Kidney (tissue), 14 donors: ENCODE data around the gene LMTK2. TPM values are rescaled to one million over a fixed set of nuclear protein-coding genes. Genes with fewer than 3 reads are reported as not detected.
A peak's percentile ranks its signal among the peaks of the same experiment; 100 is the strongest.

Source experiments
- DNase-seq, 5 donors: peaks; one replicate each; pipeline ENCODE4 v3.0.0-alpha.2; 2013 to 2020
- FAIRE-seq: peaks from 2 replicates; lab custom pipeline; 2012; peaks lifted over from hg19 to GRCh38; lab: Jason Lieb, UNC
- H3K27ac ChIP-seq, 2 donors: one replicate each; pipeline ENCODE4 v1.7.0; 2013; ENCODE audit warnings: low read depth in 2 of 2, low read length in 2 of 2, inconsistent platforms in 1 of 2
- H3K27me3 ChIP-seq: one replicate; pipeline ENCODE4 v1.7.1; 2013; ENCODE audit warnings: low read length, inconsistent platforms; ENCODE audit not compliant: control insufficient read depth, insufficient read depth
- H3K36me3 ChIP-seq, 3 donors: one replicate each; pipeline versions ENCODE4 v1.7.0 to v1.7.1; 2013; ENCODE audit warnings: low read length in 3 of 3, control low read depth in 1 of 3, inconsistent platforms in 1 of 3; ENCODE audit not compliant: insufficient read depth in 3 of 3, control insufficient read depth in 2 of 3
- H3K4me1 ChIP-seq, 3 donors: one replicate each; pipeline versions ENCODE4 v1.7.0 to v1.7.1; 2013; ENCODE audit warnings: low read length in 3 of 3, inconsistent platforms in 1 of 3, low read depth in 1 of 3; ENCODE audit not compliant: control insufficient read depth in 2 of 3, insufficient read depth in 2 of 3
- H3K4me3 ChIP-seq, 3 donors: one replicate each; pipeline versions ENCODE4 v1.7.0 to v1.8.1; 2013; ENCODE audit warnings: low read length in 3 of 3, control low read depth in 1 of 3, inconsistent platforms in 1 of 3
- H3K9ac ChIP-seq, 3 donors: one replicate each; pipeline versions ENCODE4 v1.7.0 to v1.7.1; 2013; ENCODE audit warnings: low read length in 3 of 3, control low read depth in 1 of 3, inconsistent platforms in 1 of 3
- H3K9me3 ChIP-seq, 3 donors: one replicate each; pipeline versions ENCODE4 v1.7.0 to v1.7.1; 2013; ENCODE audit warnings: low read length in 3 of 3, control low read depth in 1 of 3, inconsistent platforms in 1 of 3; ENCODE audit not compliant: control insufficient read depth in 2 of 3, insufficient read depth in 1 of 3
- intact Hi-C: fragments of 100-400 bp; cut with DNase I; formaldehyde crosslinking; loops from one replicate; pipeline ENCODE4 v1.11.1; 2022
- polyA plus RNA-seq: library from polyadenylated mRNA; stranded (reverse); fragments of 350-450 nt; fragmentation: Illumina TruSeq; extraction: RNeasy Lipid Tissue Mini Kit (QIAGEN cat#74804); gene quantifications from one replicate; pipeline ENCODE4 v1.2.3, GENCODE V29; 2014; ENCODE audit warnings: low read depth, low replicate concordance; ENCODE audit not compliant: insufficient read depth
- total RNA-seq: library from RNA; stranded (reverse); fragmentation: NEBNext Ultra II Directional; extraction: Animal tissue kit (Norgen Biotek cat#: 25700); gene quantifications from one replicate; pipeline ENCODE4 v1.2.1, GENCODE V29; 2021
- TF ChIP-seq, protein P1 (sequence below): IDR thresholded peaks from 3 replicates; pipeline ENCODE4 v1.5.1; 2012; ENCODE audit warnings: mild to moderate bottlenecking, moderate library complexity, borderline replicate concordance; ENCODE audit not compliant: insufficient read depth; ENCODE audit errors: extremely low read depth
- donor health status: control.
- donor health status: control.
- donor health status: control.
- donor health status: control.
- donor health status: control.
- donor health status: DM: yes; HTN: yes; CAD: no.
- donor health status: Normal renal cell carcinoma (clear cell type).

Gene LMTK2
- total and polyA plus RNA-seq, 2 donors from 2014 or later: 3.3 to 24.8 TPM

DNA sequence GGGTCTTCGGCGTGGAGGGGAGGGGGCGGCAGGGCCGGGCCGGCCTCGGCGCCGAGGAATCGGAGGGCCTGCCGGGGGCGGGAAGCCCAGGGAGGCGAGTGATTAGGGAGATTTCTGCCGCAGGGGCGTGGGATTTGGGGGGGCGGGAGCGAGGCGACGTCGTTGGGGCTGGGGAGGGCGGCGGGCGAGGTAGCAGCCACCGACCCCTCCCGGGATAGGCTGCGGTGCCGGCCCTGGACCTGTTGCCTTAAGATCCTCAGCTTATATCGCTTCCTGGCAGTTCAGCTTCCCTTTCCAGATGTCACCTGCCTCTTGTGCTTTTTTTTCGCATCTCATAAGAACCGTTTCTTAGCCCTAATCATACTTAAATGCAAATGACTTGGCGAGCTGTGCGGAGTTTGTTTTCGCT is 655 bp downstream of the LMTK2 start:
- DNase-seq (peak in 2 of 5 donors; percentile 24 to 34), FAIRE-seq (no peak)
- TF ChIP-seq, protein P1, sequence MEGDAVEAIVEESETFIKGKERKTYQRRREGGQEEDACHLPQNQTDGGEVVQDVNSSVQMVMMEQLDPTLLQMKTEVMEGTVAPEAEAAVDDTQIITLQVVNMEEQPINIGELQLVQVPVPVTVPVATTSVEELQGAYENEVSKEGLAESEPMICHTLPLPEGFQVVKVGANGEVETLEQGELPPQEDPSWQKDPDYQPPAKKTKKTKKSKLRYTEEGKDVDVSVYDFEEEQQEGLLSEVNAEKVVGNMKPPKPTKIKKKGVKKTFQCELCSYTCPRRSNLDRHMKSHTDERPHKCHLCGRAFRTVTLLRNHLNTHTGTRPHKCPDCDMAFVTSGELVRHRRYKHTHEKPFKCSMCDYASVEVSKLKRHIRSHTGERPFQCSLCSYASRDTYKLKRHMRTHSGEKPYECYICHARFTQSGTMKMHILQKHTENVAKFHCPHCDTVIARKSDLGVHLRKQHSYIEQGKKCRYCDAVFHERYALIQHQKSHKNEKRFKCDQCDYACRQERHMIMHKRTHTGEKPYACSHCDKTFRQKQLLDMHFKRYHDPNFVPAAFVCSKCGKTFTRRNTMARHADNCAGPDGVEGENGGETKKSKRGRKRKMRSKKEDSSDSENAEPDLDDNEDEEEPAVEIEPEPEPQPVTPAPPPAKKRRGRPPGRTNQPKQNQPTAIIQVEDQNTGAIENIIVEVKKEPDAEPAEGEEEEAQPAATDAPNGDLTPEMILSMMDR: no peak

DNA sequence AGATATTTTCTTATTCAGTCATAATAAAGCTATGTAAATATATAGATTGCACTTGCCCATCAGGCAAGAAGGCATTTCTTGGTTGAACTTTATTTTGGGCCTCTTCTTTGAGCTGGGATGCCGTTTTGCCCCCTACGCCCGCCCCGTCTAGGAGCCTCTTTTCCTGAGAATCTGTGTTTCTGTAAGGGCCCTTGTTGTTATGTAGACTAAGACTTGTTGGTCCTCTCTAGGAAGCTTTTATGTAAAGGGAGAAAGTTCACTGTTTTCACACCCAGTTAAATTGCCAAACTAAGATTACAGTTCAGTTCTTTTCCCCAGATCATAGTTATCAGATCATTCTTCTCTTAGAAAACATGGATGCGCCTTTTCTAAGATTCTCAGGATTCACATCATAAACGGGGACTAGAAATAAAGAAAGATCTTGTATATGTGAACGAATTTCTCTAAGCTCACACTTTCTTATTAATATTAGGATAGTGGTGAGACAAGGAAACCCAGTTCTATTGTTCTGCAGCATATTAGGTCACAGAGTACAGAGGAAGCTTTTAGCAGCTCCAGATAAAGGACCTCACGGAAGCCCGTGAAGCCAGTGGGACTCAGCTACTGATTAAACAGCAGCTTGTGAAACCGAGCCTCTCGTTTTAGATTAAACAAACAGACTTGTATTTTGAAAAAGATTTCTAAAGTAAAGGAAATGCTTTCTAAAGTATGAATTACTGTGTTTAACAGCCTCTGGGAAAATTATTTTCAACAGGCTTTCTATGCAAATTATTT is 3.8 kb downstream of the LMTK2 start:
- Histone ChIP-seq H3K27me3 (no peaks in the 10 kb centered on the region), H3K9ac (no peak overlapping the region), H3K27ac (peak overlapping the region in 1 of 2 donors; percentile 28), H3K4me3 (peak overlapping the region in 2 of 3 donors; percentile 18 to 49), H3K36me3 (no peaks in the 10 kb centered on the region), H3K9me3 (no peaks in the 10 kb centered on the region), H3K4me1 (peaks cover 0 to 5% (median 5%) of the 10 kb centered on the region in 3 donors)
- FAIRE-seq (no peak), DNase-seq (peak in 1 of 5 donors; percentile 51)
- TF ChIP-seq, protein P1: no peak
- intact Hi-C loops: no loop called here

More for the DNA sequence above, 655 bp downstream of the LMTK2 start:
- no peaks in the 10 kb centered on the region for H3K36me3 ChIP-seq
- peaks cover 0 to 5% (median 5%) of the 10 kb centered on the region in 3 donors for H3K4me1 ChIP-seq
- no peaks in the 10 kb centered on the region for H3K9me3 ChIP-seq
- H3K4me3 ChIP-seq: peak overlapping the region; percentile 77 to 86 (median 80)
- H3K27me3 ChIP-seq: no peaks in the 10 kb centered on the region
- H3K9ac ChIP-seq: peak overlapping the region; percentile 69 to 77 (median 71)
- H3K27ac ChIP-seq: peak overlapping the region; percentile 45 to 88
- intact Hi-C loops: loop anchor here (10.0 kb wide), 1 partner anchor 57 kb away; no protein-coding TSS in a partner anchor

DNA sequence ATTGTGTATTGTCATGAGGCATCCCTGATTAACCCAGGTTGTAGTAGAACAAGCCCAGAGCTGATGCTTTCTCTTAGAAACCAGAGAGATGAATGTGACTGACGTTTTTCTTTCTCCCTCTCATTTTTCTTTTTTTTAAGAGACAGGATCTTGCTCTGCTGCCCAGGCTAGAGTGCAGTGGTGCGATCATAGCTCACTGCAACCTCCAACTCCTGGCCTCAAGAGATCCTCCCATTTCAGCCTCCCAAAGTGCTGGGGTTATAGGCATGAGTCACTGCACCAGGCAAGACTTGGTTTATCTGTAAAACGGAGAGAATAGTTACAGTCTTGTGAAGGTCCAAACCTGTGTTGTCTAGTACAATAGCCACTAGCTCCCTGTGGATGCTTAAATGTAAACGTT is 5.4 kb downstream of the LMTK2 start:
- DNase-seq: no peak
- intact Hi-C loops: no loop called here
- Histone ChIP-seq H3K27ac (no peak overlapping the region), H3K9ac (no peak overlapping the region), H3K4me1 (peaks cover 0 to 13% (median 8%) of the 10 kb centered on the region in 3 donors), H3K4me3 (no peak overlapping the region), H3K27me3 (no peaks in the 10 kb centered on the region), H3K9me3 (no peaks in the 10 kb centered on the region), H3K36me3 (no peaks in the 10 kb centered on the region)
- FAIRE-seq: no peak
- TF ChIP-seq, protein P1: no peak
